Spleen (tissue), 7 donors: ENCODE measurements around the gene JAZF1.

Experiments used
- CTCF ChIP-seq, 11 experiments: fragments of 200-600 bp in 7 of 11; fragments of 450-650 bp in 4 of 11; sonication (generic) in 4 of 11; IDR thresholded peaks in 8 of 11; conservative IDR thresholded peaks in 3 of 11; 1 replicate in 7 of 11; 2 replicates in 4 of 11; pipeline versions ENCODE4 v1.4.0 to v1.8.0; 2016 to 2021; ENCODE audit warnings: antibody characterized with exemption in 11 of 11, inconsistent platforms in 4 of 11, mild to moderate bottlenecking in 1 of 11
- POLR2A ChIP-seq, 3 donors: fragments of 450-650 bp; IDR thresholded peaks; one replicate each; pipeline ENCODE4 v1.5.1; 2017; ENCODE audit warnings: antibody characterized with exemption in 3 of 3, mild to moderate bottlenecking in 1 of 3
- POLR2AphosphoS5 ChIP-seq, 3 donors: sonication (generic); formaldehyde crosslinking; IDR thresholded peaks; one replicate each; pipeline ENCODE4 v1.5.1; 2017; ENCODE audit warnings: antibody characterized with exemption in 3 of 3
- donor health status: DM: no; HTN: no; CAD: no; lungs with moderate emphysema.
- donor health status: DM: no; HTN: no; CAD: no.
- donor health status: DM: no; HTN: no; CAD: no.

DNA sequence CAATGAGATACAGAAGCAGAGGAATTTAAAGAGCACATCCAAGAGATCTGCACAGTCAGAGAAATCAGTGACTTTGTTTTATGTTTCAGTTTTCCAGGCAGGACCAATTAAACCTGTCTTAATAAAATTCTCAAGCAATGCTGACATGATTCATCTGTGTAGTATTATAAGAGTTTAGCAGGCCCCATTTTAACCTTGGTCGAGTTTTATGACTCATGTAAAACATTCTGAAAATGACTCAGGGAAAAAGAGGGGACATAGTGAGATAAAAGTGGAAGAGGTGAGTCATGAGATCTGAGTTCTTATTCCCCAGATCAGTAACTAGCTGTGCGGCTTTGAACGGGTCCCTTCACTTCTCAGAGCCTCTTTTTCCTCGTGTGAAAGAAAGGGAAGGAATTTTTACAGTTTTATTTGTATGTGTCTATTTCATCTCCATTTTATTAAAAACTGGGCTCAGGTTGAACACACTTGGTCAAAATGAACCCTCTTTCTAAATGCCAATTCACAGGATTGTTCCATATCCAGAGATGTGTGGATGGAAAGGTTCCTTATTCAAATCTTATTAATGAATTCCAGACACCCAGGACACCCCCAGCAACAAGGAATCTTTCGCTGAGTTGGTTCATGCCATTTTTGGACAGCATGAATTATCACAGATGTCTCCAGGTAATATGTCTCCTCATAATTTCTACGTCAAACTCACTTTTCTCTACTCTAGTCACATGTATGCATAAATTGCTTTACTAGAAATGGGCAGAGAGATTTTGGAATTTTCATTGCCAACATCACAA is 143.2 kb downstream of the JAZF1 start:
- TF ChIP-seq POLR2A (IDR thresholded peaks at IDR 0.05) (no peak), CTCF (IDR thresholded peaks at IDR 0.05 in 8 of 11, conservative IDR thresholded peaks at IDR 0.05 in 3 of 11) (no peak), POLR2AphosphoS5 (IDR thresholded peaks at IDR 0.05) (no peak)
